A549 (cell line): ENCODE data around the gene GRK5. TPM values are rescaled to one million over a fixed set of nuclear protein-coding genes. Genes with fewer than 3 reads are reported as not detected.

Experiments used
- ATAC-seq, 2 experiments: fragments of 200-7000 bp in 1 of 2; fragments of >200 bp in 1 of 2; cut with Nextera tagmentation in 1 of 2; cut with Tn5 transposase in 1 of 2; 3 replicates each; pipeline versions ENCODE4 v1.8.0 to v1.9.1; 2018 to 2020; ENCODE audit warnings: mild to moderate bottlenecking in 1 of 2, moderate library complexity in 1 of 2
- CTCF ChIA-PET: fragments of 300-600 bp; sonication (Branson Sonifier 250); formaldehyde crosslinking; extraction: SDS; loops from one replicate; lab custom pipeline; 2021; ENCODE audit warnings: antibody characterized with exemption, inconsistent platforms; lab: Yijun Ruan, JAX
- POLR2A ChIA-PET: fragments of 350-600 bp; formaldehyde crosslinking; extraction: SDS; loops from one replicate; lab custom pipeline; 2021; ENCODE audit warnings: antibody characterized with exemption, inconsistent platforms; lab: Yijun Ruan, JAX
- DNase-seq, 2 experiments: peaks; one replicate each; pipeline versions ENCODE4 v3.0.0 to v3.0.0-alpha.2; 2011 to 2016; ENCODE audit warnings: low read depth in 1 of 2, low spot score in 1 of 2
- FAIRE-seq: peaks from 2 replicates; lab custom pipeline; 2011; peaks lifted over from hg19 to GRCh38; lab: Jason Lieb, UNC
- H3K27ac ChIP-seq, 2 experiments: fragments of >200 bp; sonication (Bioruptor Twin); formaldehyde crosslinking; 3 replicates each; pipeline ENCODE4 v1.5.1; 2016 to 2017
- H3K4me1 ChIP-seq: fragments of >200 bp; sonication (Bioruptor Twin); formaldehyde crosslinking; 3 replicates; pipeline ENCODE4 v1.6.1; 2016
- H3K4me2 ChIP-seq: fragments of >200 bp; sonication (Bioruptor Twin); formaldehyde crosslinking; 3 replicates; pipeline ENCODE4 v1.6.1; 2016
- H3K4me3 ChIP-seq: fragments of >200 bp; sonication (Bioruptor Twin); formaldehyde crosslinking; 3 replicates; pipeline ENCODE4 v1.5.1; 2016
- H3K9me3 ChIP-seq: fragments of >200 bp; sonication (Bioruptor Twin); formaldehyde crosslinking; 3 replicates; pipeline ENCODE4 v1.6.1; 2016
- BCL3 ChIP-seq: fragments of >200 bp; sonication (Bioruptor Twin); formaldehyde crosslinking; IDR thresholded peaks from 3 replicates; pipeline ENCODE4 v1.6.1; 2016
- BHLHE40 ChIP-seq: IDR thresholded peaks from 2 replicates; pipeline ENCODE4 v1.6.1; 2012; ENCODE audit warnings: low read depth, low read length, inconsistent platforms
- CBX8 ChIP-seq: fragments of 200-600 bp; sonication (generic); IDR thresholded peaks from 2 replicates; pipeline ENCODE4 v1.6.1; 2016
- CHD4 ChIP-seq: fragments of 200-600 bp; sonication (generic); IDR thresholded peaks from 2 replicates; pipeline ENCODE4 v1.6.1; 2016; ENCODE audit warnings: antibody characterized with exemption, mild to moderate bottlenecking, borderline replicate concordance
- EHMT2 ChIP-seq: fragments of 200-600 bp; sonication (generic); IDR thresholded peaks from 2 replicates; pipeline ENCODE4 v1.6.1; 2016; ENCODE audit warnings: antibody characterized with exemption, low read depth, mild to moderate bottlenecking, moderate library complexity
- ELK1 ChIP-seq: fragments of 150-350 bp; IDR thresholded peaks from 2 replicates; pipeline ENCODE4 v1.6.1; 2014; ENCODE audit warnings: low read depth, mild to moderate bottlenecking, low read length
- FOSL2 ChIP-seq, 2 experiments: fragments of 450-650 bp in 1 of 2; fragments of >200 bp in 1 of 2; sonication (Bioruptor Twin) in 1 of 2; formaldehyde crosslinking; IDR thresholded peaks; 2 replicates each; pipeline versions ENCODE4 v1.5.0 to v1.6.1; 2016 to 2020; ENCODE audit warnings: mild to moderate bottlenecking in 1 of 2, moderate library complexity in 1 of 2
- GATA3 ChIP-seq: IDR thresholded peaks from 2 replicates; pipeline ENCODE4 v1.6.1; 2012; ENCODE audit warnings: borderline replicate concordance
- HDAC2 ChIP-seq: fragments of 200-600 bp; sonication (generic); IDR thresholded peaks from 2 replicates; pipeline ENCODE4 v1.6.1; 2016
- HES2 ChIP-seq: fragments of >200 bp; sonication (Bioruptor Twin); formaldehyde crosslinking; IDR thresholded peaks from 2 replicates; pipeline ENCODE4 v1.6.1; 2016
- HOXB13 ChIP-seq: fragments of 250-450 bp; sonication (Bioruptor Pico); IDR thresholded peaks from 2 replicates; pipeline ENCODE4 v1.5.0; 2020; ENCODE audit warnings: low read depth, mild to moderate bottlenecking, moderate library complexity
- JUN ChIP-seq, 2 experiments: fragments of >200 bp; sonication (Bioruptor Twin); formaldehyde crosslinking; IDR thresholded peaks; 2 replicates in 1 of 2; 3 replicates in 1 of 2; pipeline ENCODE4 v1.6.1; 2016 to 2017
- JUNB ChIP-seq: fragments of >200 bp; sonication (Bioruptor Twin); formaldehyde crosslinking; IDR thresholded peaks from 2 replicates; pipeline ENCODE4 v1.6.1; 2016
- KDM1A ChIP-seq: fragments of 200-600 bp; sonication (generic); IDR thresholded peaks from 2 replicates; pipeline ENCODE4 v1.6.1; 2016; ENCODE audit warnings: low read depth, mild to moderate bottlenecking
- MAX ChIP-seq: IDR thresholded peaks from 2 replicates; pipeline ENCODE4 v1.6.1; 2012
- MYC ChIP-seq: IDR thresholded peaks from 2 replicates; pipeline ENCODE4 v1.6.1; 2012; ENCODE audit warnings: mild to moderate bottlenecking, inconsistent platforms, low read length, improper control_type of control experiment, borderline replicate concordance
- NPAS2 ChIP-seq: fragments of 250-450 bp; sonication (Bioruptor Pico); IDR thresholded peaks from 2 replicates; pipeline ENCODE4 v1.8.0; 2022; ENCODE audit warnings: mild to moderate bottlenecking, moderate library complexity, borderline replicate concordance
- NR3C1 ChIP-seq: fragments of >200 bp; sonication (Bioruptor Twin); formaldehyde crosslinking; IDR thresholded peaks from 3 replicates; pipeline ENCODE4 v1.6.1; 2017
- PHF8 ChIP-seq: fragments of 200-600 bp; sonication (generic); IDR thresholded peaks from 2 replicates; pipeline ENCODE4 v1.6.1; 2016; ENCODE audit warnings: low read depth, mild to moderate bottlenecking, antibody characterized with exemption, moderate library complexity, borderline replicate concordance
- RCOR1 ChIP-seq: fragments of 150-350 bp; IDR thresholded peaks from 2 replicates; pipeline ENCODE4 v1.6.1; 2014; ENCODE audit warnings: antibody characterized with exemption, low read length, low read depth
- RNF2 ChIP-seq: fragments of 200-600 bp; sonication (generic); IDR thresholded peaks from 2 replicates; pipeline ENCODE4 v1.6.1; 2016; ENCODE audit warnings: low read depth, mild to moderate bottlenecking, antibody characterized with exemption, moderate library complexity, borderline replicate concordance
- TFCP2L1 ChIP-seq: fragments of 250-450 bp; sonication (Bioruptor Pico); IDR thresholded peaks from 2 replicates; pipeline ENCODE4 v1.5.0; 2021; ENCODE audit warnings: mild to moderate bottlenecking
- TP53 ChIP-seq: fragments of 250-450 bp; sonication (Bioruptor Pico); IDR thresholded peaks from 2 replicates; pipeline ENCODE4 v1.5.0; 2021; ENCODE audit warnings: mild to moderate bottlenecking, moderate library complexity
- ZNF302 ChIP-seq: fragments of 250-450 bp; sonication (Bioruptor Pico); IDR thresholded peaks from 2 replicates; pipeline ENCODE4 v1.9.0; 2021; ENCODE audit warnings: inconsistent platforms, mild to moderate bottlenecking, moderate library complexity
- WGBS: methylation state at CpG from one replicate; pipeline ENCODE4 v1.1.6; 2017; ENCODE audit errors: missing lambda C conversion rate; 5-methylcytosine and 5-hydroxymethylcytosine counted together
- polyA plus RNA-seq, 4 experiments: library from polyadenylated mRNA; depleted of rRNA in 3 of 4; stranded (reverse); fragments of >200 nt; fragmentation: RNase III in 1 of 4; extraction: RNeasy Plus Mini Kit Qiagen cat#74134 plus additional on column Dnase treatment in 1 of 4; gene quantifications; 2 replicates in 3 of 4; 3 replicates in 1 of 4; pipeline ENCODE4 v1.2.3, GENCODE V29; 2011 to 2017

GRK5 gene
- polyA plus RNA-seq, 2 of the 4 experiments (the other 2 are of a cell fraction), result 5.0 to 7.9 TPM

GRCh38 chr10:119211176-119211575, 3.8 kb downstream of the GRK5 start:
- H3K4me2 ChIP-seq, result peak overlapping the region; percentile 4; the same call in 1 of the 3 replicates
- WGBS, result 68% methylated on average over 3 of the region's 3 CpGs
- H3K4me3 ChIP-seq, result no peak overlapping the region
- ATAC-seq, result no peak
- POLR2A ChIA-PET, result interaction anchor here (0.5 kb wide), 1 partner anchor 726 kb away, joined by 3 read pairs; no protein-coding TSS in a partner anchor
- TF ChIP-seq JUN (IDR thresholded peaks at IDR 0.05) (no peak), HES2 (no peak), EHMT2 (no peak), TP53 (no peak), ELK1 (no peak), RCOR1 (no peak), FOSL2 (IDR thresholded peaks at IDR 0.05) (no peak), FOSL2 (CRISPR knock-in tag; IDR thresholded peaks at IDR 0.05) (no peak)
- CTCF ChIA-PET, result interaction anchor here (0.8 to 12.6 kb wide), 7 partner anchors 12 to 279 kb away, joined by 3 to 186 read pairs (median 4); no protein-coding TSS in a partner anchor
- peak overlapping the region in 1 of 2 experiments; percentile 12; a peak in 1 of 6 replicates for H3K27ac ChIP-seq
- DNase-seq, result no peak
- H3K9me3 ChIP-seq, result no peaks in the 10 kb centered on the region
- FAIRE-seq, result no peak
- H3K4me1 ChIP-seq, result peaks cover 29% of the 10 kb centered on the region

- ATAC-seq, result no peak
- Histone ChIP-seq H3K27ac (peak overlapping the region in 1 of 2 experiments; percentile 12; a peak in 1 of 6 replicates), H3K4me3 (no peak overlapping the region), H3K4me2 (peak overlapping the region; percentile 4; the same call in 1 of the 3 replicates), H3K4me1 (peaks cover 26% of the 10 kb centered on the region), H3K9me3 (no peaks in the 10 kb centered on the region)
- no peak for DNase-seq
- CTCF ChIA-PET, result interaction anchor here (0.6 to 12.6 kb wide), 10 partner anchors 13 to 278 kb away, joined by 3 to 186 read pairs (median 3); no protein-coding TSS in a partner anchor
- TF ChIP-seq HOXB13 (no peak), CBX8 (no peak), CHD4 (no peak), BHLHE40 (no peak), BCL3 (no peak), NR3C1 (no peak), NPAS2 (no peak), JUNB (no peak), KDM1A (no peak), MYC (no peak), RNF2 (no peak), GATA3 (no peak), MAX (no peak), TFCP2L1 (CRISPR knock-in tag) (no peak), ZNF302 (no peak), PHF8 (no peak), HDAC2 (no peak)
- FAIRE-seq, result no peak
- POLR2A ChIA-PET, result interaction anchor here (0.5 kb wide), 1 partner anchor 725 kb away, joined by 3 read pairs; no protein-coding TSS in a partner anchor
- 71% methylated on average over 12 of the region's 12 CpGs for WGBS
Observed at GRCh38 chr10:119211625-119212441, 4.5 kb downstream of the GRK5 start.
